SK-N-SH (cell line): Measurements from ENCODE around the gene BCAR1. TPM values are rescaled to one million over a fixed set of nuclear protein-coding genes. Genes with fewer than 3 reads are reported as not detected.
"Not testable (repeated sequence)": the region's sequence is repeated elsewhere in the genome, so short reads cannot be mapped to it uniquely, and the experiment has no call there.

ENCODE experiments used
- CTCF ChIA-PET: fragments of 300-600, 350-600 bp; formaldehyde crosslinking; extraction: SDS; loops from one replicate; lab custom pipeline; 2021; lab: Yijun Ruan, JAX
- POLR2A ChIA-PET: fragments of 350-600 bp; sonication (Branson Sonifier 250); formaldehyde crosslinking; extraction: SDS; loops from one replicate; lab custom pipeline; 2020; ENCODE audit warnings: antibody characterized with exemption, inconsistent platforms; lab: Yijun Ruan, JAX
- DNase-seq: peaks from one replicate; pipeline ENCODE4 v3.0.0; 2012
- H2AFZ ChIP-seq: fragments of 200-600 bp; sonication (generic); 2 replicates; pipeline ENCODE4 v1.8.1; 2016; ENCODE audit warnings: antibody characterized with exemption, mild to moderate bottlenecking, low read depth
- H3F3A ChIP-seq: fragments of 200-600 bp; sonication (generic); replicated peaks from 2 replicates; pipeline ENCODE3; 2016; ENCODE audit warnings: antibody characterized with exemption, mild to moderate bottlenecking; ENCODE audit not compliant: insufficient read depth
- H3K27ac ChIP-seq, 2 experiments: fragments of 200-500 bp in 1 of 2; fragments of 200-600 bp in 1 of 2; sonication (Bioruptor generic) in 1 of 2; sonication (generic), shearing (Covaris generic) in 1 of 2; 2 replicates each; pipeline versions ENCODE4 v1.5.1 to v1.6.1; 2014 to 2016; ENCODE audit warnings: low read depth in 2 of 2, inconsistent platforms in 1 of 2, low read length in 1 of 2, mild to moderate bottlenecking in 1 of 2, mixed read lengths in 1 of 2
- H3K27me3 ChIP-seq: fragments of 200-600 bp; sonication (generic), shearing (Covaris generic); 2 replicates; pipeline ENCODE4 v1.6.1; 2016; ENCODE audit warnings: mixed run types; ENCODE audit not compliant: insufficient read depth
- H3K36me3 ChIP-seq, 2 experiments: fragments of 200-500 bp in 1 of 2; fragments of 200-600 bp in 1 of 2; sonication (Bioruptor generic) in 1 of 2; sonication (generic) in 1 of 2; replicated peaks in 1 of 2; 2 replicates each; pipeline versions ENCODE3 to v1.5.1; 2014 to 2016; ENCODE audit warnings: low read length in 1 of 2, mild to moderate bottlenecking in 1 of 2; ENCODE audit not compliant: insufficient read depth in 2 of 2, control insufficient read depth in 1 of 2
- H3K4me1 ChIP-seq, 2 experiments: fragments of 200-500 bp in 1 of 2; fragments of 200-600 bp in 1 of 2; sonication (Bioruptor generic) in 1 of 2; sonication (generic), shearing (Covaris generic) in 1 of 2; 2 replicates each; pipeline versions ENCODE4 v1.5.1 to v1.6.1; 2014 to 2016; ENCODE audit warnings: low read depth in 1 of 2, low read length in 1 of 2, mixed run types in 1 of 2; ENCODE audit not compliant: insufficient read depth in 2 of 2, control insufficient read depth in 1 of 2
- H3K4me2 ChIP-seq: fragments of 200-600 bp; sonication (generic), shearing (Covaris generic); 2 replicates; pipeline ENCODE4 v1.6.1; 2017; ENCODE audit warnings: mixed run types
- H3K4me3 ChIP-seq, 2 experiments: fragments of 200-500 bp in 1 of 2; fragments of 200-600 bp in 1 of 2; sonication (Bioruptor generic) in 1 of 2; sonication (generic), shearing (Covaris generic) in 1 of 2; 2 replicates each; pipeline versions ENCODE4 v1.5.1 to v1.8.1; 2014 to 2016; ENCODE audit warnings: low read depth in 2 of 2, inconsistent platforms in 1 of 2, low read length in 1 of 2, mild to moderate bottlenecking in 1 of 2, mixed read lengths in 1 of 2, moderate library complexity in 1 of 2
- H3K79me2 ChIP-seq: fragments of 200-600 bp; sonication (generic); 2 replicates; pipeline ENCODE4 v1.8.1; 2017; ENCODE audit warnings: mild to moderate bottlenecking; ENCODE audit not compliant: insufficient read depth
- H3K9ac ChIP-seq: fragments of 200-600 bp; sonication (generic); 2 replicates; pipeline ENCODE4 v1.6.1; 2017; ENCODE audit warnings: mixed run types
- H3K9me2 ChIP-seq: fragments of 200-600 bp; sonication (generic); 2 replicates; pipeline ENCODE4 v1.6.1; 2017; ENCODE audit warnings: mixed run types
- H3K9me3 ChIP-seq: fragments of 200-600 bp; sonication (generic); 2 replicates; pipeline ENCODE4 v1.6.1; 2017; ENCODE audit warnings: mixed run types, mild to moderate bottlenecking, moderate library complexity
- H4K20me1 ChIP-seq: fragments of 200-600 bp; sonication (generic); 2 replicates; pipeline ENCODE4 v1.6.1; 2017; ENCODE audit warnings: mild to moderate bottlenecking, mixed run types; ENCODE audit not compliant: insufficient read depth
- ELF1 ChIP-seq: IDR thresholded peaks from 2 replicates; pipeline ENCODE4 v1.4.0; 2012
- EP300 ChIP-seq, 2 experiments: IDR thresholded peaks; 2 replicates each; pipeline versions ENCODE4 v1.4.0 to v1.6.1; 2012; ENCODE audit warnings: borderline replicate concordance in 1 of 2, low read depth in 1 of 2, low read length in 1 of 2
- EZH2phosphoT487 ChIP-seq: fragments of 200-600 bp; sonication (generic); IDR thresholded peaks from 2 replicates; pipeline ENCODE4 v1.6.1; 2017; ENCODE audit warnings: low read depth, mixed run types, mild to moderate bottlenecking, antibody characterized with exemption, moderate library complexity, borderline replicate concordance
- FOSL2 ChIP-seq: IDR thresholded peaks from 2 replicates; pipeline ENCODE4 v1.4.0; 2012; ENCODE audit warnings: low read depth, mild to moderate bottlenecking, moderate library complexity, borderline replicate concordance
- JUND ChIP-seq: IDR thresholded peaks from 2 replicates; pipeline ENCODE4 v1.4.0; 2012
- MXI1 ChIP-seq: IDR thresholded peaks from 2 replicates; pipeline ENCODE4 v1.6.1; 2012; ENCODE audit warnings: mild to moderate bottlenecking, low read depth, low read length, improper control_type of control experiment
- POLR2AphosphoS5 ChIP-seq: IDR thresholded peaks from 2 replicates; pipeline ENCODE4 v1.6.1; 2012; ENCODE audit warnings: low read depth, low read length
- RAD21 ChIP-seq: IDR thresholded peaks from 2 replicates; pipeline ENCODE4 v1.6.1; 2012; ENCODE audit warnings: mild to moderate bottlenecking, low read length
- RCOR1 ChIP-seq: fragments of 150-350 bp; IDR thresholded peaks from 2 replicates; pipeline ENCODE4 v1.6.1; 2017; ENCODE audit warnings: antibody characterized with exemption, low read length
- SMC3 ChIP-seq: IDR thresholded peaks from 2 replicates; pipeline ENCODE4 v1.6.1; 2012; ENCODE audit warnings: low read depth, low read length, improper control_type of control experiment
- TAF1 ChIP-seq: IDR thresholded peaks from 2 replicates; pipeline ENCODE4 v1.6.1; 2012; ENCODE audit warnings: low read depth, mild to moderate bottlenecking, low read length, moderate library complexity, borderline replicate concordance
- TEAD4 ChIP-seq: IDR thresholded peaks from 2 replicates; pipeline ENCODE4 v1.4.0; 2012; ENCODE audit warnings: mild to moderate bottlenecking, borderline replicate concordance; ENCODE audit not compliant: insufficient read depth
- YY1 ChIP-seq: IDR thresholded peaks from 2 replicates; pipeline ENCODE4 v1.4.0; 2012; ENCODE audit warnings: low read depth, mild to moderate bottlenecking
- WGBS: methylation state at CpG from one replicate; pipeline ENCODE4 v1.1.6; 2017; ENCODE audit warnings: low lambda C conversion rate; 5-methylcytosine and 5-hydroxymethylcytosine counted together
- polyA plus RNA-seq, 3 experiments: library from polyadenylated mRNA; depleted of rRNA; stranded (reverse); fragments of >200 nt; gene quantifications; 2 replicates each; pipeline ENCODE4 v1.2.3, GENCODE V29; 2012
- TF ChIP-seq, protein P1 (sequence below): fragments of 200-600 bp; sonication (generic); IDR thresholded peaks from 2 replicates; pipeline ENCODE4 v1.6.1; 2017; ENCODE audit warnings: antibody characterized with exemption, mild to moderate bottlenecking, moderate library complexity
- TF ChIP-seq, protein P2 (sequence below): IDR thresholded peaks from 2 replicates; pipeline ENCODE4 v1.4.0; 2012; ENCODE audit warnings: low read depth, borderline replicate concordance

Gene BCAR1
- polyA plus RNA-seq, 1 of the 3 experiments (the other 2 are of a cell fraction): 45.1 TPM

DNA sequence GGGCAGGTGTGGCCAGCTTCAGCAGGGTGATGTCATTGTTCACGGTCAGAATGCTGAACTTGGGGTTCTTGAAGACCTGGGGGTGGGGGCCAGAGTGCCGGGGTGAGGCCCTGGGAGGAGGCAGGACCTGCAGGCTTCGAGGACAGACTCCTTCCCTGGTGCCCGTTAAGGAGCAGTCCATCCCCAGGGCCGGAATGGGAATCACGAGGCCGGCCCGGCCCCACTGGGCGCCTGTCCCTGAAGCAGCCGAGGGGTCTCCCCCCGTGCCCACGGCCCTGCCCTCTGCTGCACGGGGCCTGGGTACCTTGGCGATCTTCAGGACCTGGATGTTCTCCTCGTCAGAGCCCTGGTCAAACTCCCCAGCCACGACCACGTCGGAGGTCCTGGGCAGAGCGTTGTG is 46.0 kb downstream of the BCAR1 start:
- DNase-seq, H3K4me2 ChIP-seq, H3F3A ChIP-seq, CTCF ChIA-PET, H3K9me2 ChIP-seq, H4K20me1 ChIP-seq, H3K27ac ChIP-seq, H2AFZ ChIP-seq, POLR2A ChIA-PET, H3K79me2 ChIP-seq, H3K4me3 ChIP-seq, H3K27me3 ChIP-seq, H3K4me1 ChIP-seq, H3K9me3 ChIP-seq, H3K9ac ChIP-seq, H3K36me3 ChIP-seq: not testable (repeated sequence)
- WGBS: 69% methylated on average over 7 of the region's 19 CpGs

DNA sequence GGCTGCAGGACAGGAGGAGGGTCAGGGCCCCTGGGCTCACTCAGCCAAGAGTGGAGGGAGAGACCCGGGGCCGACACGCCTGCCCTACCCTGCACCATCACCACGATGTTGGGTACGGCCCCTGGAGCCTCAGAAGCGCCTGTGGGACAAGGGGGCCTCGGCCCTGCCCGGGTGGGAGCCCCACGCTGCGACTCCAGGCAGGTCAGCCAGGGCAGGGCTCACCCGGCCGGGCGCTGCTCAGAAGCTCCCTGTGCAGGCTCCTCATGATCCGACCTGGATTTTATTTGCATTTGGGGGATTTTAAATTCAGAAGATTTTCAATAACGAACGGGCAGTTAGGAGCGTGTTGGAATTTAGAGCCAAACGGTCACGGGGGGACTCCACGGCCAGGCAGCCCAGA is 46.5 kb downstream of the BCAR1 start:
- H3K4me3 ChIP-seq, H3K9me2 ChIP-seq, H2AFZ ChIP-seq, DNase-seq, H3K27ac ChIP-seq, H3K9ac ChIP-seq, H3K4me1 ChIP-seq, H4K20me1 ChIP-seq, H3K27me3 ChIP-seq, H3K79me2 ChIP-seq, H3K9me3 ChIP-seq, POLR2A ChIA-PET, H3K36me3 ChIP-seq, H3F3A ChIP-seq, H3K4me2 ChIP-seq: not testable (repeated sequence)
- CTCF ChIA-PET: interaction anchor here (1.1 to 1.8 kb wide), 2 partner anchors 29 to 35 kb away, joined by 3 to 8 read pairs; no protein-coding TSS in a partner anchor
- no CpG with 5 or more reads among the region's 20 CpGs for whole genome bisulfite sequencing

DNA sequence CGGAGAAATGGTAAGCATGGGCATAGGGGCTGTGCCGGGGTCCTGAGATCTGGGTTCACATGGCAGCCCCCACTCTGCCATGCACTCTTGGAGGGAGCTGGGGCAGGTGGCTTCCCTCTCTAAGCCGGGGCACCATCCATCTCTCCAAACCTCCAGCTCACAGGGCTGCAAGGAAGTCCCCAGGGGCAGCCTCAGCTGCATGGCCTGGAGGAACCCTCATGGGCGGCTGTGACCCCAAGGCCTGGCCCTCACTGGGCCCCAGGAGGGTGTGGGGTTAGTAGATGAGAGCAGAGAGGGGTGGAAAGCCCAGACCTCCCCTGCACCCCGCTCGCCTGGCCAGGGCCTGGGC is 47.0 kb downstream of the BCAR1 start:
- Histone ChIP-seq H3F3A (no peaks in the 10 kb centered on the region), H3K4me1 (no peaks in the 10 kb centered on the region), H3K4me3 (no peak overlapping the region), H3K9ac (no peak overlapping the region), H3K27ac (no peak overlapping the region), H2AFZ (no peak overlapping the region), H4K20me1 (no peaks in the 10 kb centered on the region), H3K27me3 (no peaks in the 10 kb centered on the region), H3K79me2 (no peaks in the 10 kb centered on the region), H3K9me3 (no peaks in the 10 kb centered on the region), H3K9me2 (no peaks in the 10 kb centered on the region), H3K36me3 (no peaks in the 10 kb centered on the region), H3K4me2 (no peak overlapping the region)
- WGBS: 92% methylated on average over 2 of the region's 6 CpGs
- DNase-seq: no peak
- no peak for TF ChIP-seq YY1
- no peak for TF ChIP-seq SMC3
- TF ChIP-seq ELF1: no peak
- TF ChIP-seq TAF1: no peak
- no peak for TF ChIP-seq JUND
- ChIA-PET POLR2A (no interaction called here), CTCF (interaction anchor here (1.1 to 1.8 kb wide), 3 partner anchors 30 to 198 kb away, joined by 3 to 8 read pairs (median 3); no protein-coding TSS in a partner anchor)

DNA sequence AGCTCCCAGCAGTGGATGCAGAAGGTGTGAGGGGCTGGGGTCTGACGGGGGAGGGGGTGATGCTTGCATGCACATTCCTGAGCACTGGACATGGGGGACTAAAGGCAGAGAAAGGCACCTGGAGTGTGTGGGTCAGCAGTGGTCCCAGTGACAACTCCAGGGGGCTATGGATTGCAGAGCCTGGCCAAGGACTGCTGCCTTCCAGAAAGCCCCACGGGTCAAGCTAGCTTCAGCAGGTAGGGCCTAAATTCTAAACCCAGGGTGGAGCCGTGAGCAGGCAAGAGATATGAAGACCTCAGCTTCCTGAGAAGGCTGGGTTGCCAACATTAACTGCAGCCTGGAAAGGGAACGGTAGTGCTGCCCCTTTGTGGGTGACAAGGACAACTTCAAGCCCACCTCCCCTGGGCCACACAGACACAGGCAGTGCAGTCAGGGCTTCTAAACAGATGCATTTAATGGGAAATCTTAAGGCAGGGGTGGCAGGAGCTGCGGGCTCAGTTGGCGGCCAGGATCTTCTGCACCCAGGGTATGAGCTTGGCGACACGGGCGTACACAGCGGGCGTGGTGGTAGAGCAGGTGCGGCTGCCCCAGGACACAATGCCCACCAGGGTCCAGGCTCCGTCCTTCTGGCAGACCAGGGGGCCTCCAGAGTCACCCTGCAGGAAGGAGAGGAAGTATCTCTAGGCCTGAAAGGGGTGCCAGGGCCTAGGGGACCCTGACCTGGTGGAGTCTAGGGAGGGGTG is 47.6 kb downstream of the BCAR1 start:
- no peak for DNase-seq
- H3K36me3 ChIP-seq: no peaks in the 10 kb centered on the region
- H3K27ac ChIP-seq: no peak overlapping the region
- no peaks in the 10 kb centered on the region for H3K79me2 ChIP-seq
- H3K4me3 ChIP-seq: no peak overlapping the region
- 88% methylated on average over 6 of the region's 13 CpGs for WGBS
- H4K20me1 ChIP-seq: no peaks in the 10 kb centered on the region
- no peaks in the 10 kb centered on the region for H3K4me1 ChIP-seq
- no peaks in the 10 kb centered on the region for H3K9me2 ChIP-seq
- POLR2A ChIA-PET: no interaction called here
- H3K9ac ChIP-seq: no peak overlapping the region
- no peaks in the 10 kb centered on the region for H3K27me3 ChIP-seq
- H3K4me2 ChIP-seq: no peak overlapping the region
- no peaks in the 10 kb centered on the region for H3F3A ChIP-seq
- CTCF ChIA-PET: interaction anchor here (1.1 to 1.8 kb wide), 3 partner anchors 30 to 198 kb away, joined by 3 to 8 read pairs (median 3); no protein-coding TSS in a partner anchor
- H2AFZ ChIP-seq: no peak overlapping the region
- no peaks in the 10 kb centered on the region for H3K9me3 ChIP-seq
- TF ChIP-seq POLR2AphosphoS5 (no peak), EZH2phosphoT487 (no peak), RCOR1 (no peak), JUND (no peak), FOSL2 (no peak), MXI1 (no peak), RAD21 (no peak), TAF1 (no peak), TEAD4 (no peak), EP300 (IDR thresholded peaks at IDR 0.05; ENCODE audit: borderline replicate concordance in 1 of 2, low read depth in 1 of 2, low read length in 1 of 2) (no peak)
- TF ChIP-seq, protein P1, sequence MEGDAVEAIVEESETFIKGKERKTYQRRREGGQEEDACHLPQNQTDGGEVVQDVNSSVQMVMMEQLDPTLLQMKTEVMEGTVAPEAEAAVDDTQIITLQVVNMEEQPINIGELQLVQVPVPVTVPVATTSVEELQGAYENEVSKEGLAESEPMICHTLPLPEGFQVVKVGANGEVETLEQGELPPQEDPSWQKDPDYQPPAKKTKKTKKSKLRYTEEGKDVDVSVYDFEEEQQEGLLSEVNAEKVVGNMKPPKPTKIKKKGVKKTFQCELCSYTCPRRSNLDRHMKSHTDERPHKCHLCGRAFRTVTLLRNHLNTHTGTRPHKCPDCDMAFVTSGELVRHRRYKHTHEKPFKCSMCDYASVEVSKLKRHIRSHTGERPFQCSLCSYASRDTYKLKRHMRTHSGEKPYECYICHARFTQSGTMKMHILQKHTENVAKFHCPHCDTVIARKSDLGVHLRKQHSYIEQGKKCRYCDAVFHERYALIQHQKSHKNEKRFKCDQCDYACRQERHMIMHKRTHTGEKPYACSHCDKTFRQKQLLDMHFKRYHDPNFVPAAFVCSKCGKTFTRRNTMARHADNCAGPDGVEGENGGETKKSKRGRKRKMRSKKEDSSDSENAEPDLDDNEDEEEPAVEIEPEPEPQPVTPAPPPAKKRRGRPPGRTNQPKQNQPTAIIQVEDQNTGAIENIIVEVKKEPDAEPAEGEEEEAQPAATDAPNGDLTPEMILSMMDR: no peak
- TF ChIP-seq, protein P2, sequence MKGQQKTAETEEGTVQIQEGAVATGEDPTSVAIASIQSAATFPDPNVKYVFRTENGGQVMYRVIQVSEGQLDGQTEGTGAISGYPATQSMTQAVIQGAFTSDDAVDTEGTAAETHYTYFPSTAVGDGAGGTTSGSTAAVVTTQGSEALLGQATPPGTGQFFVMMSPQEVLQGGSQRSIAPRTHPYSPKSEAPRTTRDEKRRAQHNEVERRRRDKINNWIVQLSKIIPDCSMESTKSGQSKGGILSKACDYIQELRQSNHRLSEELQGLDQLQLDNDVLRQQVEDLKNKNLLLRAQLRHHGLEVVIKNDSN: no peak
